GM18507 (cell line): Measurements from ENCODE around the gene HSF2BP.
"Not testable (repeated sequence)": the region's sequence is repeated elsewhere in the genome, so short reads cannot be mapped to it uniquely, and the experiment has no call there.

ENCODE experiments used
- DNase-seq: peaks from one replicate; pipeline ENCODE4 v3.0.0; 2011; ENCODE audit warnings: low read depth; ENCODE audit not compliant: insufficient read length; ENCODE audit errors: extremely low spot score
- FAIRE-seq: peaks from 2 replicates; lab custom pipeline; 2011; peaks lifted over from hg19 to GRCh38; lab: Jason Lieb, UNC

HSF2BP gene

DNA sequence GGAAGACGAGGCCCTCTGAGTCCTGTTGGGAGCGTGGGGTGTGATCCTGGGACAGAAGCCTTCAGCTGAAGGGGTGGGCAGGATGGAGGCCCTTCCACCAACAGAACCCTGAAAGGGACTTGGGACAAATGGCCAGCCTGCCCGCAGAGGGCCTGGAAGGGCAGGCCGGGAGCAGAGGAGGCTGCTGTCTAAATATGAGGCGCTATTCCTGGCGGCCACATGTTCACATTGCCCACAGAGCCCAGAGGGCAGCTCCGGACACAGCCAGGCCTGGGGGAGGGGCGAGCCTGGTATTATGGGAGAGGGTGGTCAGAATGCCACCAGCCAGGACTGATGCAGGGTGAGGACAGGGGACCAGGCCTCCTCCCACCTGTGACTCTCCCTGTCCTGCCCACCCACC is 160.4 kb downstream of the HSF2BP start:
- not testable (repeated sequence) for DNase-seq, FAIRE-seq

DNA sequence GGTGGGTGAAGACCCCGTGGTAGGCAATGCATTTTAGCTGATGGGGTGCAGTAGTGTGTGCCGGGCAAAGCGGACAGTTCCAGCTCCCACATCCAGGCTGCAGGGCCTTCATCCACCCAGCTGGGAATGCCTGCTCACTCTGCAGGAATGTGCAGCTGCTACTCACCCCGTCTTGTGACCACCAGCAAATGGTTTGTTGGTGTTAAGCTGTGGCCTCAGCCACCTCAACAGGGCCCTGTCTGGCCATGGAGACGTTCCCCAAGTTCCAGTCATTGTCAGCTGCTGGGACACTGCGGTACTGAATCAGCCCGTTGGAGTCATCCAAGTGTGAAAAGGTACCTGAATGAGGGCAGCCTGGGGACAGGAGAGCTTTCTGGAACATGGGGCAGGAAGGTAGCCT is 161.2 kb downstream of the HSF2BP start:
- FAIRE-seq, DNase-seq: not testable (repeated sequence)

DNA sequence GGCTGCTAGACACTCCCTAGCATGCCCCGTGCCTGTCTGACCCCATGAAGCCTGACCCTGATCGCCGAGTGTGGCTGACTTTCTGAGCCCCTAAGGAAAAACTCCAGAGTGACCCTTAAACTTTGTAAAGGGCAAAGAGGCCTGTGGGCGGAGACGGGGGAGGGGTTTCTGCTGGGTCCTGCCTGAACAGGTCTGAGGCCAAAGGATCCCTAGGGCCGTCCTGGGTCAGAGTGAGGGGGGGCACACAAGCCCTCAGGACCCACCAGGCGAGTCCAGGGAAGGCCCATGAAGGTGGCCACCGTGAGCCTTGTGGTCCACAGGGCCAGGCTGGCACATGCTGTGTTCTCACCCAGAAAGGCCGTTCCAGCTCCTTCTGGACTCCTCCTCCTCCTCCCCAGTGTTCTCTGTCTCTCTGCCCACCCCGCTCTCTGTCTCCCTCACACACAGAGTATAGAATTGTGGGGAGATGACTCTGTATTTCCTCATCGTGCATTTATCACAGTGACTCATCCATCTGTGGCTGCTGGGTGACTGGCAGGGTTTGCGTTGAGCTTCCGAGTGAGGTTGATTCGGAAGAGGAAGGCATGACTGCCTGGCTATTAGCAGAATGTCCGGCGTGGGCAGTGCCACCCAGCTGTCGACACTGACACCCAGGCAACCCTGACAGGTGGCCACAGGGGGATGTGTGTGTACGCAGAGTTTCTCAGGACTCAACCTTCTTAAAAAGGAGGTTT is 164.8 kb downstream of the HSF2BP start:
- not testable (repeated sequence) for DNase-seq, FAIRE-seq

DNA sequence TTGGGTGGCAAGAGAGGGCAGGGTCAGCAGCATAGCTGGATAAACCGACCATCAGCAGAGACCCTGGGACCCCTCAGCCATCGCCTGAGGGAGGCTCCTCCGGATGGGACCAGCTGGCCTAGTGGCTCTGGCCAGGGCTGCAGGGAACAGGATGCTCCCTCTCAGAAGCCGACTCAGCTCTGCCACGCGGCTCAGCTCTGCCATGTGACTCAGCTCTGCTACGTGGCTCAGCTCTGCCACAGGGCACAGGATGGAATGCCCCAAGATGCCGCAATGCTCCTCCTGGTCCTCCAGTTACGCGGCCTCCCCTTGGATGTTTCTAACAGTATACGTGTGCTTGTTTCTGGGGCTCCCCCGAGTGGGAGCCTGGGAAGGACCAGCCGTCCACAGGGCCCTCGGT is 165.8 kb downstream of the HSF2BP start:
- DNase-seq: not testable (repeated sequence)

DNA sequence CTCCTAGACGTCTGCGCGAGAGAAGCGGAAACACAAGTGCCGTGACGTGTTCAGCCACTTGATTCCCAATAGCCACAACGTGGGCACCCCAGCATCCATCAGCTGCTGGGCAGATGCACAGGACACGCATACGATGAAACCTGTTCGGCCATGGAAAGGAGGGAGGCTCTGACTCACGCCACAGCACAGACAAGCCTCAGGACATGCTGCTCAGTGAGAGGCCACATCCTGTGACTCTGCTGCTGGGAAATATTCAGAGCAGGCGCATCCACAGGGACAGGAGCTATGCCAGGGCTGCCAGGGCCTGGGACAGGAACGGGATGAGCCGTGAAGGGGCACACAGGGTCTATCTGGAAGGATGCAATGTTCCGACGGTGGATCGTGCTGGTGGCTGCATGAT is 171.1 kb downstream of the HSF2BP start:
- not testable (repeated sequence) for DNase-seq, FAIRE-seq

More for the DNA sequence above, 165.8 kb downstream of the HSF2BP start:
- FAIRE-seq: not testable (repeated sequence)

DNA sequence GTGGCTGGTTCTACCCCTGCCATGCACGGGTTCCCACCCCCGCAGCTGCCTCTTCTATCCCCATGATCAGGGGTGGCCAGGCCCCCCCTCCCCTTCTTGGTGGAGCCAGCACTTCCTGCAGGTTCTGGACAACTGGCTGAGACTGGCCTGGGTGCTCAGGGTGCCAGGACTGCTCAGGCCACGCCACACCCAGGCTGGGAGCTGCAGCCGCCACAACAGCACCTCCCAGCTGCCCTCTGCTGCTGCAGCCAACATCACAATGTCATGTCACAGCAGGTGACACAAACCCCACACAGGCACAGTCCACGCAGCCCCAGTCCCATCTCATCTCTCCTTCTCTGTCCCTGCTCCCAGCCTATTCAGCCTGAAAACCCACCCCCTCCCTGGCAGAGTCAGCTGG is 173.2 kb downstream of the HSF2BP start:
- FAIRE-seq, DNase-seq: not testable (repeated sequence)

DNA sequence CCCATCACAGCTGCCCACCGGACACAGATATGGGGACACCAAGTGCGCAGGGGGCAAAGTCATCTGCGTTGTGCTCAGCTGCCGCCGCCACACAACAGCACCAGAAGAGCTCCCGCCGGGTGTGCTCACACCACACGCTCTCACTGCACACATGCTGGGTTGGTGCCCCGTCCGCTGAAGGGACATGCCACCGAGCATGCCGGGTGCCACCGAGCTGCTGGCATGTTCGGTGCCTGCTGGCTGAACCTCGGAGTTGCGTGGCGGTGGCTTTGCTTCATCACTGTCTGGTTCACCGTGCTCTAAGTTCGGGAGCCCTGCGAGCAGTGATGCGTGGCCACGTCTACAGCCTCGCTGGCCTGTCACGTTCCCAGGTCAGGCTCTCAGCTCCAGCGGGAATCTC is 174.3 kb downstream of the HSF2BP start:
- not testable (repeated sequence) for FAIRE-seq, DNase-seq

DNA sequence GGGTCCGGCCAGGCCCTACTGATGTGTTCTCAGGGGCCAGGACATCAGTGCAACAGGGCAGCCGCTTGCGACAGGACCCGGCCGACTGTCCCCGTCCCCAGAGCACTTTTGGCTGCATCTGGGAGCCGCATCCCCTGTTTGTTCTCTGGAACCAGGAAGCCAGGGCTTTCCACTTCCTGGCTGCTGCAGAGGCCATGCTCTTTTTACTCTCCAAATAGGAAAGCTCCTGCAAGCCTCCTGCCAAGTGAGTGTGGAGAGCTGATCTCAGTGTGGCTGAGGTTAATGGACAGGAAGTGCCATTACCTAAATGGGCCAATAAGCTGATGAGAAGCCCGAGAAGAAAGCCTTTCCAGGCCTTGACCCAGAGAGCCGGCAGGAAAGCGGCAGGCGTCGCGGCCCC is 180.1 kb downstream of the HSF2BP start:
- FAIRE-seq, DNase-seq: not testable (repeated sequence)
